ENCODE data around the gene SPIN4.
"Not testable (repeated sequence)": the region's sequence is repeated elsewhere in the genome, so short reads cannot be mapped to it uniquely, and the experiment has no call there.

DNA sequence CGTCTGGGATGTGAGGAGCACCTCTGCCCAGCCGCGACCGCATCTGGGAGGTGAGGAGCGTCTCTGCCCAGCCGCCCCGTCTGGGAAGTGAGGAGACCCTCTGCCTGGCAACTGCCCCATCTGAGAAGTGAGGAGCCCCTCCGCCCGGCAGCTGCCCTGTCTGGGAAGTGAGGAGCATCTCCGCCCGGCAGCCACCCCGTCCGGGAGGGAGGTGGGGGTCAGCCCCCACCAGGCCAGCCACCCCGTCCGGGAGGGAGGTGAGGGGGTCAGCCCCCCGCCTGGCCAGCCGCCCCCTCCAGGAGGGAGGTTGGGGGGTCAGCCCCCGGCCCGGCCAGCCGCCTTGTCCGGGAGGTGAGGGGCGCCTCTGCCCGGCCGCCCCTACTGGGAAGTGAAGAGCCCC lies 42.0 kb upstream of the SPIN4 start:
- TF ChIP-seq CTCF, POLR2A (IDR thresholded peaks at IDR 0.05): not testable (repeated sequence)
